Breast epithelium (tissue), 3 donors: ENCODE results near the gene KRTAP10-8.

Source experiments
- CTCF ChIP-seq, 3 donors: fragments of 450-650 bp; IDR thresholded peaks; one replicate each; pipeline ENCODE4 v1.5.1; 2016 to 2017; ENCODE audit warnings: antibody characterized with exemption in 3 of 3, mild to moderate bottlenecking in 3 of 3, moderate library complexity in 3 of 3
- POLR2A ChIP-seq: fragments of 450-650 bp; IDR thresholded peaks from one replicate; pipeline ENCODE4 v1.6.1; 2016; ENCODE audit warnings: antibody characterized with exemption, mild to moderate bottlenecking, moderate library complexity

- TF ChIP-seq CTCF (IDR thresholded peaks at IDR 0.05) (no peak), POLR2A (no peak)
Measured at GRCh38 chr21:44647222-44647552, 35.3 kb downstream of the KRTAP10-8 start.
